ENCODE measurements around the gene PPDPF. TPM values are rescaled to one million over a fixed set of nuclear protein-coding genes. Genes with fewer than 3 reads are reported as not detected.

PPDPF gene
- total and polyA plus RNA-seq, 2 of the 8 experiments (the other 6 are each of a cell fraction or from before 2014, with no cell fraction given), result 30.5 to 138 TPM

DNA sequence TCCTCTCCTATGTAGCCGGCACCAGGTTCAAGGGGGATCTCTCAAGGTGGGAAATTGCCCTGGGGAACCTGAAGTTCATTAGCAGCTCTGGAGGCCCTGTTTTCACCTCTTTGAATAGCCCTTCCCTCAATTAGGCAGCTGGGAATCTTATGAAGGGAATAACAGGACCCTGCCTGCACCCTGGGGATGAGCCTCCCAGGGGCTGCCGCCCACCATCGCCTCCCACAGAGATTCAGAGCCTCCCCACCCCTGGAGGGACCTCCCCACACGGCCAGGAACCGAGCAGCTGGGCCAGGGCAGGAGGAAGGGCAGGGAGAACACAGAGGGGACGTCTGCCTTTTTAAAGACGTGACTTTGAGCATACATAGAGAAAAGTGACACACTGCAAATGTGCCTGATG is 17.0 kb upstream of the PPDPF start:
- H4K91ac ChIP-seq (replicated peaks; ENCODE audit: insufficient read length, low read length), result no peak overlapping the region
- CTCF ChIA-PET (ENCODE audit: partially characterized antibody), result interaction anchor here (0.6 to 1.7 kb wide), 4 partner anchors 10 to 107 kb away, joined by 3 to 6 read pairs (median 3); no protein-coding TSS in a partner anchor
- no peaks in the 10 kb centered on the region for H3K79me1 ChIP-seq (ENCODE audit: low read depth, low read length)
- no peak overlapping the region for H3K9ac ChIP-seq (replicated peaks in 1 of 4; ENCODE audit: extremely low read depth in 1 of 4, low read depth in 3 of 4, low read length in 3 of 4)
- no peak overlapping the region for H3K4me2 ChIP-seq (ENCODE audit: insufficient read depth in 1 of 2, low read depth in 2 of 2, low read length in 2 of 2)
- H2BK5ac ChIP-seq (ENCODE audit: low read depth, low read length), result no peak overlapping the region
- H3K4me3 ChIP-seq (ENCODE audit: extremely low read depth in 1 of 4, insufficient read depth in 2 of 4, low read depth in 3 of 4, low read length in 4 of 4), result no peak overlapping the region
- peaks cover 0 to 6% of the 10 kb centered on the region in 2 experiments; a peak in 2 of 4 replicates for H3K9me3 ChIP-seq (ENCODE audit: insufficient read depth in 2 of 2, low read depth in 1 of 2, low read length in 1 of 2)
- no peak overlapping the region for H3K14ac ChIP-seq (ENCODE audit: insufficient read length)
- no peak overlapping the region for H4K5ac ChIP-seq (ENCODE audit: insufficient read length, low read depth, low read length)
- H3K23me2 ChIP-seq (ENCODE audit: low read depth, low read length), result no peaks in the 10 kb centered on the region; the same call in 1 of the 2 replicates
- H3K4ac ChIP-seq (replicated peaks; ENCODE audit: insufficient read length, low read depth, low read length), result no peak overlapping the region
- no peak overlapping the region for H2BK15ac ChIP-seq (ENCODE audit: low read length)
- H3K18ac ChIP-seq (ENCODE audit: extremely low read depth, low read length), result no peak overlapping the region
- no peak overlapping the region for H2BK120ac ChIP-seq (replicated peaks; ENCODE audit: low read depth, low read length)
- H3K79me2 ChIP-seq (ENCODE audit: control insufficient read depth in 1 of 2, insufficient read depth in 2 of 2, low read length in 2 of 2), result no peaks in the 10 kb centered on the region
- H3K56ac ChIP-seq (replicated peaks; ENCODE audit: insufficient read length, low read depth, low read length), result no peak overlapping the region
- no peak overlapping the region for H2AFZ ChIP-seq (ENCODE audit: low read length)
- FAIRE-seq (no peak), DNase-seq (ENCODE audit: low read depth in 1 of 2, low spot score in 2 of 2) (no peak)
- POLR2A ChIA-PET (ENCODE audit: partially characterized antibody), result interaction anchor here (2.0 kb wide), 1 partner anchor 34 kb away, joined by 5 read pairs; the partner anchor contains the start of gene PTK6
- H3K23ac ChIP-seq (ENCODE audit: insufficient read length), result no peak overlapping the region
- peaks cover 0 to 18% (median 10%) of the 10 kb centered on the region in 4 experiments; a peak in 6 of 7 replicates for H3K4me1 ChIP-seq (replicated peaks in 1 of 4; ENCODE audit: control insufficient read depth in 3 of 4, insufficient read depth in 4 of 4, low read length in 3 of 4)
- no peak overlapping the region for H2BK12ac ChIP-seq (ENCODE audit: low read depth, low read length)
- peaks cover 8 to 17% (median 12%) of the 10 kb centered on the region in 4 experiments for H3K27me3 ChIP-seq (replicated peaks in 1 of 4; ENCODE audit: control insufficient read depth in 3 of 4, extremely low read depth in 1 of 4, insufficient read depth in 3 of 4, low read length in 3 of 4)
- WGBS, 2 experiments (ENCODE audit: extremely low coverage in 1 of 2, insufficient coverage in 1 of 2, insufficient read length in 1 of 2, insufficient replicate concordance in 2 of 2, low coverage in 1 of 2, low lambda C conversion rate in 2 of 2, missing lambda C conversion rate in 1 of 2), result 63% methylated on average over 7 of the region's 7 CpGs; no CpG with 5 or more reads in 1 of the 2 experiments
- H4K20me1 ChIP-seq (replicated peaks in 1 of 2; ENCODE audit: control insufficient read depth in 1 of 2, insufficient read depth in 2 of 2, low read length in 2 of 2), result peaks cover 0 to 1% of the 10 kb centered on the region in 2 experiments
- no peaks in the 10 kb centered on the region for H3K36me3 ChIP-seq (ENCODE audit: control insufficient read depth in 2 of 4, insufficient read depth in 4 of 4, low read length in 3 of 4)
- no peak overlapping the region for H2BK20ac ChIP-seq (ENCODE audit: low read length)
- H4K8ac ChIP-seq (ENCODE audit: extremely low read depth, insufficient read depth, low read length), result no peak overlapping the region
- H2AK5ac ChIP-seq (ENCODE audit: low read depth, low read length), result no peak overlapping the region
- no peak overlapping the region for H3K27ac ChIP-seq (ENCODE audit: low read depth, low read length)
- TF ChIP-seq HDAC2 (IDR thresholded peaks at IDR 0.05; ENCODE audit: borderline replicate concordance in 1 of 2, low read depth in 2 of 2, low read length in 2 of 2) (no peak), EGR1 (IDR thresholded peaks at IDR 0.05; ENCODE audit: borderline replicate concordance, low read depth, low read length) (no peak), EP300 (IDR thresholded peaks at IDR 0.05; ENCODE audit: borderline replicate concordance in 1 of 2, low read depth in 2 of 2, low read length in 2 of 2) (no peak), NANOG (IDR thresholded peaks at IDR 0.05; ENCODE audit: insufficient read depth, low read depth, low read length, poor library complexity, severe bottlenecking) (no peak), RBBP5 (IDR thresholded peaks at IDR 0.05; ENCODE audit: borderline replicate concordance, low read depth, low read length) (no peak), SAP30 (IDR thresholded peaks at IDR 0.05; ENCODE audit: insufficient read depth, insufficient replicate concordance, low read length) (no peak), POU5F1 (IDR thresholded peaks at IDR 0.05; ENCODE audit: low read depth, low read length) (no peak), NRF1 (IDR thresholded peaks at IDR 0.05; ENCODE audit: low read depth, low read length) (no peak), RAD21 (IDR thresholded peaks at IDR 0.05 in 1 of 2, conservative IDR thresholded peaks at IDR 0.05 in 1 of 2; ENCODE audit: low read depth in 2 of 2, low read length in 2 of 2) (no peak), PHF8 (conservative IDR thresholded peaks at IDR 0.05; ENCODE audit: low read depth, low read length) (no peak), SP2 (IDR thresholded peaks at IDR 0.05; ENCODE audit: low read length) (no peak), CHD2 (IDR thresholded peaks at IDR 0.05; ENCODE audit: low read length) (no peak)

Measured in H1 (cell line).